Esophagus muscularis mucosa (tissue), 4 donors: ENCODE results near the gene TMA7. TPM values are rescaled to one million over a fixed set of nuclear protein-coding genes. Genes with fewer than 3 reads are reported as not detected.

Experiments used
- DNase-seq: peaks from one replicate; pipeline ENCODE4 v3.0.0-alpha.2; 2017; ENCODE audit errors: extremely low spot score
- H3K27ac ChIP-seq, 4 donors: fragments of 200-600 bp; sonication (generic); replicated peaks in 1 of 4; 1 replicate in 3 of 4; 2 replicates in 1 of 4; pipeline ENCODE4 v1.5.1; 2016 to 2019; ENCODE audit warnings: mild to moderate bottlenecking in 1 of 4
- H3K27me3 ChIP-seq, 4 donors: fragments of 200-600 bp; sonication (generic); one replicate each; pipeline versions ENCODE4 v1.5.1 to v1.6.0; 2016 to 2019
- H3K36me3 ChIP-seq, 4 donors: fragments of 200-600 bp; sonication (generic); one replicate each; pipeline ENCODE4 v1.5.1; 2016 to 2019
- H3K4me1 ChIP-seq, 4 donors: fragments of 200-600 bp; sonication (generic); one replicate each; pipeline ENCODE4 v1.5.1; 2016 to 2019
- H3K4me3 ChIP-seq, 4 donors: fragments of 200-600 bp; sonication (generic); 1 replicate in 2 of 4; 2 replicates in 2 of 4; pipeline ENCODE4 v1.5.1; 2016 to 2019; ENCODE audit warnings: mild to moderate bottlenecking in 4 of 4, moderate library complexity in 1 of 4
- H3K9me3 ChIP-seq, 4 donors: fragments of 200-600 bp; sonication (generic); 1 replicate in 3 of 4; 2 replicates in 1 of 4; pipeline ENCODE4 v1.5.1; 2016 to 2019
- CTCF ChIP-seq, 3 experiments: fragments of 200-600 bp in 2 of 3; fragments of 450-650 bp in 1 of 3; sonication (generic) in 2 of 3; IDR thresholded peaks; one replicate each; pipeline ENCODE4 v1.5.1; 2017 to 2019; ENCODE audit warnings: antibody characterized with exemption in 3 of 3, mild to moderate bottlenecking in 2 of 3, moderate library complexity in 1 of 3
- EP300 ChIP-seq: sonication (generic); formaldehyde crosslinking; IDR thresholded peaks from one replicate; pipeline ENCODE4 v1.6.1; 2017; ENCODE audit warnings: antibody characterized with exemption
- POLR2A ChIP-seq: fragments of 450-650 bp; IDR thresholded peaks from one replicate; pipeline ENCODE4 v1.6.1; 2017; ENCODE audit warnings: antibody characterized with exemption, moderate library complexity, mild to moderate bottlenecking, low read depth
- POLR2AphosphoS5 ChIP-seq, 2 donors: sonication (generic); formaldehyde crosslinking; IDR thresholded peaks; one replicate each; pipeline ENCODE4 v1.6.1; 2017; ENCODE audit warnings: antibody characterized with exemption in 2 of 2
- WGBS: methylation state at CpG from one replicate; pipeline ENCODE4 v1.1.5; 2018; 5-methylcytosine and 5-hydroxymethylcytosine counted together
- intact Hi-C: fragments of 100-400 bp; cut with DNase I; formaldehyde crosslinking; loops from one replicate; pipeline ENCODE4 v1.15.1; 2023
- total RNA-seq, 4 donors: library from RNA; depleted of rRNA; stranded (reverse); fragments of >200 nt; gene quantifications; one replicate each; pipeline versions ENCODE4 v1.1.0 to v1.2.1, GENCODE V29; 2016

TMA7 gene
- total RNA-seq, 4 donors from 2014 or later = 167 to 270 (median 205) TPM

GRCh38 chr3:48423883-48424695 is 16.0 kb upstream of the TMA7 start:
- Histone ChIP-seq H3K4me3 (no peak overlapping the region), H3K36me3 (peaks cover 14 to 52% (median 33%) of the 10 kb centered on the region in 4 donors), H3K9me3 (no peaks in the 10 kb centered on the region), H3K27me3 (no peaks in the 10 kb centered on the region), H3K27ac (peak overlapping the region; percentile 18 to 99 (median 96)), H3K4me1 (peaks cover 46 to 81% (median 71%) of the 10 kb centered on the region in 4 donors)
- WGBS = 69% methylated on average over 5 of the region's 27 CpGs
- intact Hi-C loops = no loop called here
- no peak for TF ChIP-seq EP300
- no peak for DNase-seq

GRCh38 chr3:48425281-48425812 is 14.7 kb upstream of the TMA7 start:
- intact Hi-C loops = no loop called here
- H3K36me3 ChIP-seq = peaks cover 5 to 40% (median 21%) of the 10 kb centered on the region in 4 donors
- H3K27ac ChIP-seq = peak overlapping the region; percentile 93 to 99 (median 98)
- no peaks in the 10 kb centered on the region for H3K27me3 ChIP-seq
- no peaks in the 10 kb centered on the region for H3K9me3 ChIP-seq
- peak overlapping the region; percentile 7 to 89 (median 80) for H3K4me3 ChIP-seq
- WGBS = 43% methylated on average over 8 of the region's 13 CpGs
- DNase-seq = no peak
- no peak for TF ChIP-seq EP300
- TF ChIP-seq POLR2AphosphoS5 (IDR thresholded peaks at IDR 0.05) = peak; percentile 29 to 50
- H3K4me1 ChIP-seq = peaks cover 52 to 87% (median 78%) of the 10 kb centered on the region in 4 donors

GRCh38 chr3:48426401-48426909 is 13.6 kb upstream of the TMA7 start:
- DNase-seq = no peak
- Histone ChIP-seq H3K27ac (peak overlapping the region; percentile 93 to 99 (median 98)), H3K9me3 (no peaks in the 10 kb centered on the region), H3K4me3 (peak overlapping the region; percentile 77 to 92 (median 86)), H3K36me3 (peaks cover 0 to 29% (median 15%) of the 10 kb centered on the region in 4 donors), H3K4me1 (peaks cover 54 to 89% (median 87%) of the 10 kb centered on the region in 4 donors), H3K27me3 (no peaks in the 10 kb centered on the region)
- TF ChIP-seq POLR2AphosphoS5 (IDR thresholded peaks at IDR 0.05) = peak; percentile 64 to 88
- no peak for TF ChIP-seq EP300
- intact Hi-C loops = no loop called here
- WGBS = 14% methylated on average over 7 of the region's 11 CpGs

GRCh38 chr3:48426944-48427629 is 13.0 kb upstream of the TMA7 start:
- Histone ChIP-seq H3K9me3 (no peaks in the 10 kb centered on the region), H3K27me3 (no peaks in the 10 kb centered on the region), H3K27ac (peak overlapping the region; percentile 93 to 99 (median 98)), H3K36me3 (peaks cover 0 to 23% (median 14%) of the 10 kb centered on the region in 4 donors), H3K4me1 (peaks cover 52 to 90% (median 85%) of the 10 kb centered on the region in 4 donors), H3K4me3 (peak overlapping the region; percentile 77 to 92 (median 86))
- intact Hi-C loops = no loop called here
- TF ChIP-seq POLR2AphosphoS5 (IDR thresholded peaks at IDR 0.05) (no peak), EP300 (no peak), POLR2A (no peak), CTCF (IDR thresholded peaks at IDR 0.05) (no peak)
- WGBS = 48% methylated on average over 8 of the region's 8 CpGs
- no peak for DNase-seq

GRCh38 chr3:48427630-48427962 is 12.5 kb upstream of the TMA7 start:
- DNase-seq = no peak
- H3K27me3 ChIP-seq = no peaks in the 10 kb centered on the region
- WGBS = 63% methylated on average over 9 of the region's 9 CpGs
- H3K27ac ChIP-seq = peak overlapping the region; percentile 93 to 99 (median 98)
- H3K4me1 ChIP-seq = peaks cover 53 to 89% (median 84%) of the 10 kb centered on the region in 4 donors
- H3K4me3 ChIP-seq = peak overlapping the region; percentile 77 to 92 (median 86)
- intact Hi-C loops = no loop called here
- peak in 1 of 2 donors; percentile 67 for TF ChIP-seq POLR2AphosphoS5 (IDR thresholded peaks at IDR 0.05)
- TF ChIP-seq POLR2A = no peak
- peaks cover 0 to 22% (median 16%) of the 10 kb centered on the region in 4 donors for H3K36me3 ChIP-seq
- no peaks in the 10 kb centered on the region for H3K9me3 ChIP-seq

GRCh38 chr3:48428088-48428571 is 11.9 kb upstream of the TMA7 start:
- H3K27ac ChIP-seq = peak overlapping the region; percentile 93 to 99 (median 98)
- H3K36me3 ChIP-seq = peaks cover 0 to 22% (median 19%) of the 10 kb centered on the region in 4 donors
- TF ChIP-seq EP300 (no peak), POLR2AphosphoS5 (IDR thresholded peaks at IDR 0.05) (no peak), CTCF (IDR thresholded peaks at IDR 0.05) (no peak), POLR2A (no peak)
- 50% methylated on average over 7 of the region's 7 CpGs for WGBS
- no peaks in the 10 kb centered on the region for H3K27me3 ChIP-seq
- H3K4me1 ChIP-seq = peaks cover 58 to 89% (median 84%) of the 10 kb centered on the region in 4 donors
- intact Hi-C loops = no loop called here
- H3K9me3 ChIP-seq = no peaks in the 10 kb centered on the region
- no peak for DNase-seq
- H3K4me3 ChIP-seq = peak overlapping the region; percentile 77 to 92 (median 86)
